Kidney (tissue), 14 donors: Measurements from ENCODE around the gene SKOR1. TPM values are rescaled to one million over a fixed set of nuclear protein-coding genes. Genes with fewer than 3 reads are reported as not detected.
A peak's percentile ranks its signal among the peaks of the same experiment; 100 is the strongest.

Source experiments
- DNase-seq, 5 donors: peaks; one replicate each; pipeline ENCODE4 v3.0.0-alpha.2; 2013 to 2020
- FAIRE-seq: peaks from 2 replicates; lab custom pipeline; 2012; peaks lifted over from hg19 to GRCh38; lab: Jason Lieb, UNC
- H3K27ac ChIP-seq, 2 donors: one replicate each; pipeline ENCODE4 v1.7.0; 2013; ENCODE audit warnings: low read depth in 2 of 2, low read length in 2 of 2, inconsistent platforms in 1 of 2
- H3K27me3 ChIP-seq: one replicate; pipeline ENCODE4 v1.7.1; 2013; ENCODE audit warnings: low read length, inconsistent platforms; ENCODE audit not compliant: control insufficient read depth, insufficient read depth
- H3K36me3 ChIP-seq, 3 donors: one replicate each; pipeline versions ENCODE4 v1.7.0 to v1.7.1; 2013; ENCODE audit warnings: low read length in 3 of 3, control low read depth in 1 of 3, inconsistent platforms in 1 of 3; ENCODE audit not compliant: insufficient read depth in 3 of 3, control insufficient read depth in 2 of 3
- H3K4me1 ChIP-seq, 3 donors: one replicate each; pipeline versions ENCODE4 v1.7.0 to v1.7.1; 2013; ENCODE audit warnings: low read length in 3 of 3, inconsistent platforms in 1 of 3, low read depth in 1 of 3; ENCODE audit not compliant: control insufficient read depth in 2 of 3, insufficient read depth in 2 of 3
- H3K4me3 ChIP-seq, 3 donors: one replicate each; pipeline versions ENCODE4 v1.7.0 to v1.8.1; 2013; ENCODE audit warnings: low read length in 3 of 3, control low read depth in 1 of 3, inconsistent platforms in 1 of 3
- H3K9ac ChIP-seq, 3 donors: one replicate each; pipeline versions ENCODE4 v1.7.0 to v1.7.1; 2013; ENCODE audit warnings: low read length in 3 of 3, control low read depth in 1 of 3, inconsistent platforms in 1 of 3
- H3K9me3 ChIP-seq, 3 donors: one replicate each; pipeline versions ENCODE4 v1.7.0 to v1.7.1; 2013; ENCODE audit warnings: low read length in 3 of 3, control low read depth in 1 of 3, inconsistent platforms in 1 of 3; ENCODE audit not compliant: control insufficient read depth in 2 of 3, insufficient read depth in 1 of 3
- CTCF ChIP-seq: IDR thresholded peaks from 3 replicates; pipeline ENCODE4 v1.5.1; 2012; ENCODE audit warnings: mild to moderate bottlenecking, moderate library complexity, borderline replicate concordance; ENCODE audit not compliant: insufficient read depth; ENCODE audit errors: extremely low read depth
- intact Hi-C: fragments of 100-400 bp; cut with DNase I; formaldehyde crosslinking; loops from one replicate; pipeline ENCODE4 v1.11.1; 2022
- polyA plus RNA-seq: library from polyadenylated mRNA; stranded (reverse); fragments of 350-450 nt; fragmentation: Illumina TruSeq; extraction: RNeasy Lipid Tissue Mini Kit (QIAGEN cat#74804); gene quantifications from one replicate; pipeline ENCODE4 v1.2.3, GENCODE V29; 2014; ENCODE audit warnings: low read depth, low replicate concordance; ENCODE audit not compliant: insufficient read depth
- total RNA-seq: library from RNA; stranded (reverse); fragmentation: NEBNext Ultra II Directional; extraction: Animal tissue kit (Norgen Biotek cat#: 25700); gene quantifications from one replicate; pipeline ENCODE4 v1.2.1, GENCODE V29; 2021
- donor health status: control.
- donor health status: control.
- donor health status: control.
- donor health status: control.
- donor health status: control.
- donor health status: DM: yes; HTN: yes; CAD: no.
- donor health status: Normal renal cell carcinoma (clear cell type).

Gene SKOR1
- total and polyA plus RNA-seq, 2 donors from 2014 or later: 0.22 to 0.57 TPM

GRCh38 chr15:67883234-67883773, 58.0 kb downstream of the SKOR1 start:
- Histone ChIP-seq H3K27ac (no peak overlapping the region), H3K36me3 (no peaks in the 10 kb centered on the region), H3K9ac (no peak overlapping the region), H3K9me3 (no peaks in the 10 kb centered on the region), H3K4me1 (peaks cover 0 to 5% (median 5%) of the 10 kb centered on the region in 3 donors), H3K4me3 (no peak overlapping the region), H3K27me3 (no peaks in the 10 kb centered on the region)
- DNase-seq (peak in 4 of 5 donors; percentile 66 to 74 (median 70)), FAIRE-seq (no peak)
- no peak for TF ChIP-seq CTCF
- intact Hi-C loops: no loop called here

- Histone ChIP-seq H3K9ac (peak overlapping the region in 1 of 3 donors; percentile 44), H3K4me1 (peaks cover 0 to 5% (median 5%) of the 10 kb centered on the region in 3 donors), H3K27me3 (no peaks in the 10 kb centered on the region), H3K36me3 (no peaks in the 10 kb centered on the region), H3K27ac (no peak overlapping the region), H3K4me3 (peak overlapping the region in 2 of 3 donors; percentile 39 to 57), H3K9me3 (no peaks in the 10 kb centered on the region)
- no peak for DNase-seq
- intact Hi-C loops: no loop called here
- no peak for FAIRE-seq
- no peak for TF ChIP-seq CTCF
These were observed 58.7 kb downstream of the SKOR1 start for GRCh38 chr15:67884009-67884408.

Other genes starting within 250 kb of the SKOR1 start
- gene RNU6-1, start 14.5 kb downstream of the SKOR1 start, total RNA-seq: not detected
- gene RNU6-1, start 14.5 kb downstream of the SKOR1 start, polyA plus RNA-seq: not detected
- 44.3 TPM for gene PIAS1, start 228.8 kb downstream of the SKOR1 start, total RNA-seq
- 10.6 TPM for gene PIAS1, start 228.8 kb downstream of the SKOR1 start, polyA plus RNA-seq